ENCODE measurements around the gene ACSL5. TPM values are rescaled to one million over a fixed set of nuclear protein-coding genes. Genes with fewer than 3 reads are reported as not detected.

Gene ACSL5
- total and polyA plus RNA-seq, 10 of the 15 experiments (the other 5 are each of a cell fraction or from before 2014, with no cell fraction given) = 22.3 to 57.0 (median 46.4) TPM

- TF ChIP-seq, protein P1, sequence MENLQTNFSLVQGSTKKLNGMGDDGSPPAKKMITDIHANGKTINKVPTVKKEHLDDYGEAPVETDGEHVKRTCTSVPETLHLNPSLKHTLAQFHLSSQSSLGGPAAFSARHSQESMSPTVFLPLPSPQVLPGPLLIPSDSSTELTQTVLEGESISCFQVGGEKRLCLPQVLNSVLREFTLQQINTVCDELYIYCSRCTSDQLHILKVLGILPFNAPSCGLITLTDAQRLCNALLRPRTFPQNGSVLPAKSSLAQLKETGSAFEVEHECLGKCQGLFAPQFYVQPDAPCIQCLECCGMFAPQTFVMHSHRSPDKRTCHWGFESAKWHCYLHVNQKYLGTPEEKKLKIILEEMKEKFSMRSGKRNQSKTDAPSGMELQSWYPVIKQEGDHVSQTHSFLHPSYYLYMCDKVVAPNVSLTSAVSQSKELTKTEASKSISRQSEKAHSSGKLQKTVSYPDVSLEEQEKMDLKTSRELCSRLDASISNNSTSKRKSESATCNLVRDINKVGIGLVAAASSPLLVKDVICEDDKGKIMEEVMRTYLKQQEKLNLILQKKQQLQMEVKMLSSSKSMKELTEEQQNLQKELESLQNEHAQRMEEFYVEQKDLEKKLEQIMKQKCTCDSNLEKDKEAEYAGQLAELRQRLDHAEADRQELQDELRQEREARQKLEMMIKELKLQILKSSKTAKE (IDR thresholded peaks at IDR 0.05; ENCODE audit: low read depth, poor library complexity, severe bottlenecking) = no peak
- TF ChIP-seq, protein P2, sequence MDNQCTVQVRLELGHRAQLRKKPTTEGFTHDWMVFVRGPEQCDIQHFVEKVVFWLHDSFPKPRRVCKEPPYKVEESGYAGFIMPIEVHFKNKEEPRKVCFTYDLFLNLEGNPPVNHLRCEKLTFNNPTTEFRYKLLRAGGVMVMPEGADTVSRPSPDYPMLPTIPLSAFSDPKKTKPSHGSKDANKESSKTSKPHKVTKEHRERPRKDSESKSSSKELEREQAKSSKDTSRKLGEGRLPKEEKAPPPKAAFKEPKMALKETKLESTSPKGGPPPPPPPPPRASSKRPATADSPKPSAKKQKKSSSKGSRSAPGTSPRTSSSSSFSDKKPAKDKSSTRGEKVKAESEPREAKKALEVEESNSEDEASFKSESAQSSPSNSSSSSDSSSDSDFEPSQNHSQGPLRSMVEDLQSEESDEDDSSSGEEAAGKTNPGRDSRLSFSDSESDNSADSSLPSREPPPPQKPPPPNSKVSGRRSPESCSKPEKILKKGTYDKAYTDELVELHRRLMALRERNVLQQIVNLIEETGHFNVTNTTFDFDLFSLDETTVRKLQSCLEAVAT (IDR thresholded peaks at IDR 0.05) = no peak
- no peak for TF ChIP-seq ATF3 (IDR thresholded peaks at IDR 0.05; ENCODE audit: borderline replicate concordance, extremely low read depth, low read depth, low read length)
- no peak for TF ChIP-seq SP1 (IDR thresholded peaks at IDR 0.05; ENCODE audit: low read depth, low read length)
- TF ChIP-seq RELA (IDR thresholded peaks at IDR 0.05; ENCODE audit: borderline replicate concordance, partially characterized antibody) = no peak
- TF ChIP-seq CHD4 (IDR thresholded peaks at IDR 0.05) = no peak
- TF ChIP-seq RFX5 (IDR thresholded peaks at IDR 0.05; ENCODE audit: low read depth, low read length) = no peak
- no peak for TF ChIP-seq ELK1 (IDR thresholded peaks at IDR 0.05; ENCODE audit: low read depth, low read length)
- no peak for TF ChIP-seq CREB1 (IDR thresholded peaks at IDR 0.05; ENCODE audit: low read depth)
- no peak for TF ChIP-seq MYB (IDR thresholded peaks at IDR 0.05; ENCODE audit: borderline replicate concordance, low read depth, low read length)
- TF ChIP-seq SMARCA5 (IDR thresholded peaks at IDR 0.05) = no peak
Measured at GRCh38 chr10:112465299-112465883, 91.5 kb downstream of the ACSL5 start (continued).

Measured in GM12878 (cell line).